Kidney epithelial cell (primary cell): ENCODE measurements around the gene SGMS1. TPM values are rescaled to one million over a fixed set of nuclear protein-coding genes. Genes with fewer than 3 reads are reported as not detected.

Experiments used
- DNase-seq: peaks from one replicate; pipeline ENCODE4 v3.0.0-alpha.2; 2010; ENCODE audit warnings: low read depth
- H3K27me3 ChIP-seq: 2 replicates; pipeline ENCODE4 v1.6.0; 2011; ENCODE audit warnings: low read length; ENCODE audit not compliant: control insufficient read depth, insufficient read depth
- H3K36me3 ChIP-seq: 2 replicates; pipeline ENCODE4 v1.5.1; 2011; ENCODE audit warnings: low read length; ENCODE audit not compliant: control insufficient read depth, insufficient read depth
- H3K4me3 ChIP-seq: 2 replicates; pipeline ENCODE4 v1.5.1; 2011; ENCODE audit warnings: low read depth, mild to moderate bottlenecking, control low read depth, low read length
- total RNA-seq: library from RNA; depleted of rRNA; stranded (reverse); fragments of >200 nt; gene quantifications from 2 replicates; pipeline ENCODE4 v1.2.3, GENCODE V29; 2015
- TF ChIP-seq, protein P1 (sequence below): IDR thresholded peaks from 2 replicates; pipeline ENCODE4 v1.5.1; 2011; ENCODE audit warnings: mild to moderate bottlenecking, moderate library complexity, low read length, control low read depth, inconsistent platforms; ENCODE audit not compliant: insufficient read depth, poor library complexity, severe bottlenecking

The SGMS1 gene
- total RNA-seq, 1 donor from 2014 or later, result 27.0 TPM

DNA sequence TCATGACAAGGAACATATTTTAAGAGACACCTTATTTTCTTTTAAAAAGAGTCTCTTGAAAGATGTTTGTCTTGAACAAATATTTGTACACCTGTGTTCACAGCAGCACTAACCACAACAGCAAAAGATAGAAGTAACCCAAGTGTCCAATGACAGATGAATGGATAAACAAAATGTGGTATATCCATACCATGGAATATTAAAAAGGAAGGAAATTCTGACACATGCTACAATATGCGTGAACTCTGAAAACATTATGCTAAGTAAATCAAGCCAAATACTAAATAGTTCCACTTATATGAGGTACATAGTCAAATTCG lies 17.8 kb downstream of the SGMS1 start:
- Histone ChIP-seq H3K27me3 (no peaks in the 10 kb centered on the region), H3K4me3 (no peak overlapping the region), H3K36me3 (no peaks in the 10 kb centered on the region)
- no peak for DNase-seq
- TF ChIP-seq, protein P1, sequence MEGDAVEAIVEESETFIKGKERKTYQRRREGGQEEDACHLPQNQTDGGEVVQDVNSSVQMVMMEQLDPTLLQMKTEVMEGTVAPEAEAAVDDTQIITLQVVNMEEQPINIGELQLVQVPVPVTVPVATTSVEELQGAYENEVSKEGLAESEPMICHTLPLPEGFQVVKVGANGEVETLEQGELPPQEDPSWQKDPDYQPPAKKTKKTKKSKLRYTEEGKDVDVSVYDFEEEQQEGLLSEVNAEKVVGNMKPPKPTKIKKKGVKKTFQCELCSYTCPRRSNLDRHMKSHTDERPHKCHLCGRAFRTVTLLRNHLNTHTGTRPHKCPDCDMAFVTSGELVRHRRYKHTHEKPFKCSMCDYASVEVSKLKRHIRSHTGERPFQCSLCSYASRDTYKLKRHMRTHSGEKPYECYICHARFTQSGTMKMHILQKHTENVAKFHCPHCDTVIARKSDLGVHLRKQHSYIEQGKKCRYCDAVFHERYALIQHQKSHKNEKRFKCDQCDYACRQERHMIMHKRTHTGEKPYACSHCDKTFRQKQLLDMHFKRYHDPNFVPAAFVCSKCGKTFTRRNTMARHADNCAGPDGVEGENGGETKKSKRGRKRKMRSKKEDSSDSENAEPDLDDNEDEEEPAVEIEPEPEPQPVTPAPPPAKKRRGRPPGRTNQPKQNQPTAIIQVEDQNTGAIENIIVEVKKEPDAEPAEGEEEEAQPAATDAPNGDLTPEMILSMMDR, result no peak

DNA sequence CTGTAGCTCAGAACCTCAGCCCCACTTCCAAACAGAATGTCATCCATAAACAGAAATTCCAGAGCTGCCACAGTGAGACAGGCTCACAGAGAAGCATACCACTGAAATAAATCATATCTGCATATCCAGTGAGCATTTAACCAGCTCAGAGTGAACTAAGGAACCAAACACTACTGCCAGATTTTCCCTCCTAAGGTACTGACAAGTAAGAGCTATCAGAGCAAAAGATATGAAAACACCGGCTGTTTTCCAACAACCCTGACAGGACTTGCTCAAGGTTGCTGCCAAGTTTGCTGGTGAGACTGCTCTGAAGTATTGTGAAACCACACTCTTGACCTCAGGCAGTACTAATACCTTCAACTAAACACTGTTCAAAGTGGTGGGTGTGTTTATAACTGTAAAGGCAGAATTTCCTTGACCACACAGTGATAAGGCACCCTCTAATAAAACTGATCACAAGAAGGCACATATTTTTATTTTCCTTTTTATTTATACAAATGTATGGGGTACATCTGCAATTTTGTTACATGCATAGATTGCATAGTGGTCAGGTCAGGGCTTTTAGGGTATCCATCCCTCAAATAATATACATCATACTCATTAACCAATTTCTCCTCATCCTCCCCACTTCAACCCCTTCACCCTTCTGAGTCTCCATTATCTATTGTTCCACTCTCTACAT lies 18.3 kb downstream of the SGMS1 start:
- DNase-seq, result peak; percentile 57
- H3K4me3 ChIP-seq, result no peak overlapping the region

DNA sequence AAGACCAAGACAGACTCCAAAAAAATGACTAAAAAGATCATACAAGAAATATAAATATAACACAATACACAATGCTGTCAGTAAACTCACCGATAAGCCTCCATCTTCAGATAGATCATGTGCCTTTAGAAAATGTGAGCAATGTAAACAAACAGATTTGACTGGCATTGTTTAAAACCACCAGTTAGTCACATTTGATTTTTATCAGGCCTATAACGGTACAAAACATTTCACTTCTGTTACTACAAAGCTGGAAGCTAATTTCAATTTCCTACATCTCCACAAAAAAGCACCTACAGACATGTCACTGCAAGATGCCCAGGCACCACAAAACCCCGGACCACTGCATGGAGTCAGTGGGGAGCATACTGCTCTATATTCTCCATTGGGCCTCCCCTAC lies 18.9 kb downstream of the SGMS1 start:
- Histone ChIP-seq H3K4me3 (no peak overlapping the region), H3K27me3 (no peaks in the 10 kb centered on the region), H3K36me3 (no peaks in the 10 kb centered on the region)
- TF ChIP-seq, protein P1, result no peak
- DNase-seq, result no peak

More for the DNA sequence above, 18.3 kb downstream of the SGMS1 start:
- TF ChIP-seq, protein P1, result no peak
- no peaks in the 10 kb centered on the region for H3K36me3 ChIP-seq
- H3K27me3 ChIP-seq, result no peaks in the 10 kb centered on the region

DNA sequence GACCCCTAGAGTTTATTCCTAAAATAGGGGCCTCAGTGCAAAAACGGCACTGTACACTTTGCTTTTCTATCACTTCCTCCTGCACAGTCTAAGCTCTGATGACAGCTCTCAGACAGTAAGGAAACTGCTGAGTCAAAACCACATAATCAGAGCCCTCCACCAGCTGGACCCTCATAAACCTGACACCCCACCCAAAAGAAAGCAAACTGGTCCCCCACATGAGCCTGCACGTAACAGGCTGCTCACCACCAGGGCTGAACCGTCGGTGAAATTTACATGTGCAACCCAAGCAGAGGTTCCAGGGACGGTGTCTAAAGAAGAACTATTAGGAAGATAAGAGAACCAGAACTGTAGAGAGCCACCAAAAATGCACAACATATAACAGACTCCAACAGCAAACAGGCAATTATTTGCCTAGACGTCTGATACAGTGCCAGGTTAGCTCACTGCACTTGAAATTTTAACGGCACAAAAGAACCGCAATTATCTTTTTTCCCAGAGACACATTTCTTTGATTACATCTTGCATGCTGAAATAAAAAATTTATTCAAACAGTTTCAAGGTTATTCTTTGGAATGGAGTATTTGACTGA lies 19.6 kb downstream of the SGMS1 start:
- Histone ChIP-seq H3K27me3 (no peaks in the 10 kb centered on the region), H3K4me3 (no peak overlapping the region), H3K36me3 (no peaks in the 10 kb centered on the region)
- TF ChIP-seq, protein P1, result no peak
- DNase-seq, result no peak

DNA sequence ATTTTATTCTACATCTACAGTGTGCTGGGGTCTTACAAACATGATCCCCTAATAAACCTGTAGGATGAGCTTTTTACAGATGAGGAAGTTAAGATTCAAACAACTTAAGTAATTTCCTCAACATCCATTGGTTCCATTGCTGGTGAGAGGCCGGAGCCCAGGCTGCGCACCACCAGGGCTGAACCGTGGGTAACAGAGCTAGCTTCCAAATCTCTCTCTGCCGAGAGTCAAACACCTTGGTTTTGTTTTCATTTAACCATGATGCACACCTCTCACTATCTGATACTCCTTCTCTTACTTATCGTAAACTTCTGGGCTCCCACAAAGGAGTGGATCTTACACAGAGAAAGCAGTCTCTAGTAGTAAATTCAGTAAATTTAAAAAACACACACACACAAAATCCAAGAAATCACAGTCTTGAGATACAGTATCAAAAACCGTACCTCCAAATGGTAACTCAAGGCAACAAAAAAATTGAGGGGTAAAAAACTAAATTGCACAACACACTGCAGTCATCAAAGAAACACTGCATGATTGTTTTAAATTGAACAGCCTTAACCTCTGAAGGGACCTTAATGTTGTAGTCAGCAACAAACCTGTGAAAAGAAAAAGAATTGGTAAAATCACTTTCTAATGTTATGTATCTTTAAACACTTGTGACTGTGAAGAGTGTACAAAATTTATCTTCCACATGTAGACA lies 20.5 kb downstream of the SGMS1 start:
- DNase-seq, result no peak
- TF ChIP-seq, protein P1, result no peak
- no peaks in the 10 kb centered on the region for H3K27me3 ChIP-seq
- no peaks in the 10 kb centered on the region for H3K36me3 ChIP-seq
- no peak overlapping the region for H3K4me3 ChIP-seq
